Loucy (cell line): ENCODE measurements around the gene LMF2.

Source experiments
- EZH2phosphoT487 ChIP-seq: fragments of 200-600 bp; IDR thresholded peaks from 2 replicates; pipeline ENCODE4 v1.6.1; 2018; ENCODE audit warnings: antibody characterized with exemption, mild to moderate bottlenecking, moderate library complexity, borderline replicate concordance
- TF ChIP-seq, protein P1 (sequence below): fragments of 200-600 bp; sonication (generic); conservative IDR thresholded peaks from 2 replicates; pipeline ENCODE4 v1.5.1; 2014; ENCODE audit warnings: mild to moderate bottlenecking, antibody characterized with exemption, low read length

DNA sequence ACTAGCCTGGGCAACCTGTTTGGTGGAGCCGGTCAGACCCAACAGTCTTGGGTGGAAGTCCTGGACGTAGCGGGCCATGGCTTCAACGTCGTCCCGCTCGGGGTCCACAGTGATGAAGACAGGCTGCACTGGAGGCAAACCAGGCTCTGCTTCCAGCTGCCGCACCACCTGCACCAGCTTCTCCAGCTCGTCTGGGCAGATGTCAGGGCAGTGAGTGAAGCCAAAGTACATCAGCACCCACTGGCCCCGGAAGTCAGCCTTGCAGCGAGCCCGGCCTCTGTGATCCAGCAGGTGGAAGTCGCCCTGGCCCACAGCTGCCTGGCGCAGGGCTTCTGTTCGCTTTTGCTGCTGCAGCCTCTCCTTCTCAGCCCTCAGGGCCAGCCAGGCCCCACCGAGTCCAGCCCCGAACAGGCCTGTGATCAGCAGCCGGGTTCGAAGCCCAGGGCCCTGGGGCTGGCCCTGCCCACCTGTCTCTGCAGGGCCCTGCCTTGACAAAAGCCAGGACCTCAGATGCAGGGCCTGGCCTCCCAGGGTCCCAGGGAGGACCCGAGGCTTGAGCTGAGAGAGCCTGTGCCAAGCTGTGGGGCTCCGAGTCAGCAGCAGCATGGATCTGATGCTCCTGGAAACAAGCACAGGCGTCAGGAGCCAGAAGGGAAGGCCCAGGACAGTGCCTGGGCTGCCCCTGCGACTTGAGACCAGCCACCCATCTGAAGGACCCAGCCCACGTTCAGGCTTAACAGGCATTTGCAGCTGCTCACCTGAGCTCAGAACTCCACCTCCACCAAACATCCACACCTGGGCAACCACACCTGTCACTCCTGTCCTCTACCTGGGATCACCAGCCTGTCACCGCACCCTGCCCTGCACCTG is 16.5 kb upstream of the LMF2 start:
- TF ChIP-seq, protein P1, sequence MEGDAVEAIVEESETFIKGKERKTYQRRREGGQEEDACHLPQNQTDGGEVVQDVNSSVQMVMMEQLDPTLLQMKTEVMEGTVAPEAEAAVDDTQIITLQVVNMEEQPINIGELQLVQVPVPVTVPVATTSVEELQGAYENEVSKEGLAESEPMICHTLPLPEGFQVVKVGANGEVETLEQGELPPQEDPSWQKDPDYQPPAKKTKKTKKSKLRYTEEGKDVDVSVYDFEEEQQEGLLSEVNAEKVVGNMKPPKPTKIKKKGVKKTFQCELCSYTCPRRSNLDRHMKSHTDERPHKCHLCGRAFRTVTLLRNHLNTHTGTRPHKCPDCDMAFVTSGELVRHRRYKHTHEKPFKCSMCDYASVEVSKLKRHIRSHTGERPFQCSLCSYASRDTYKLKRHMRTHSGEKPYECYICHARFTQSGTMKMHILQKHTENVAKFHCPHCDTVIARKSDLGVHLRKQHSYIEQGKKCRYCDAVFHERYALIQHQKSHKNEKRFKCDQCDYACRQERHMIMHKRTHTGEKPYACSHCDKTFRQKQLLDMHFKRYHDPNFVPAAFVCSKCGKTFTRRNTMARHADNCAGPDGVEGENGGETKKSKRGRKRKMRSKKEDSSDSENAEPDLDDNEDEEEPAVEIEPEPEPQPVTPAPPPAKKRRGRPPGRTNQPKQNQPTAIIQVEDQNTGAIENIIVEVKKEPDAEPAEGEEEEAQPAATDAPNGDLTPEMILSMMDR = no peak
- TF ChIP-seq EZH2phosphoT487 = no peak
